OCI-LY1 (cell line): ENCODE results near the gene SYNGAP1.

Source experiments
- CTCF ChIP-seq: fragments of 200-600 bp; sonication (generic), shearing (Covaris generic); IDR thresholded peaks from 2 replicates; pipeline ENCODE4 v1.5.1; 2017; ENCODE audit warnings: mild to moderate bottlenecking, antibody characterized with exemption, low read length, moderate library complexity, mixed read lengths
- EZH2 ChIP-seq: fragments of 200-600 bp; sonication (generic), shearing (Covaris generic); IDR thresholded peaks from 2 replicates; pipeline ENCODE4 v1.8.0; 2017; ENCODE audit warnings: borderline replicate concordance, mixed run types, mild to moderate bottlenecking, antibody characterized with exemption, low read length, moderate library complexity, mixed read lengths

DNA sequence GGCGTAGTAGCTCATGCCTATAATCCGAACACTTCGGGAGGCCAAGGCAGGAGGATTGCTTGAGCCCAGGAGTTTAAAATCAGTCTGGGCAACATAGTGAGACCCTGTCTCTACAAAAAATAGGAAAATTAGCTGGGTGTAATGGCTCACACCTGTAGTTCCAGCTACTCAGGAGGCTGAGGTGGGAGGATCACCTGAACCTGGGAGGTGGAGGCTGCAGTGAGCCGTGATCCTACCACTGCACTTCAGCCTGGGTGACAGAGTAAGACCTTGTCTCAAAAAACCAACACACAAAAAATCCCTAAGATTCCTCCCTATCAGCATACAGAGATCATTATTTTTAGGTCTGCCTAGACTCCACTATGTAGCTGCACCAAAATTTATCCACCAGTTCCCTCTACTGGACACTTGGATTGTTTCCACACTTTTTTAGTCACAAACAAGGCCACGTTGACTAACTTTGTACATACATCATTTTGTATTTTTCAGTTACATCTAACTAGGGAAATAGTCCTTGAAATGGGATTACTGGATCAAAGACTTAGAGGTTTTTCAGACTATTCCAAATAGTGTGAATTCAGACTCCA lies 12.6 kb upstream of the SYNGAP1 start:
- TF ChIP-seq CTCF (no peak), EZH2 (no peak)
